ENCODE data around the gene ARL14EPL.

ARL14EPL gene

GRCh38 chr5:116032094-116032517 lies at the start of gene ARL14EPL:
TSS of gene ARL14EPL (plus strand) at chr5:116032472. CDS start at chr5:116051466, 18,994 bp downstream.
- no peak for DNase-seq (ENCODE audit: low read depth in 1 of 2, low spot score in 1 of 2)

GRCh38 chr5:115983519-115983918 lies 48.8 kb upstream of the ARL14EPL start:
- no peak for DNase-seq (ENCODE audit: low read depth in 1 of 2, low spot score in 1 of 2)

- no peak for DNase-seq (ENCODE audit: low read depth in 1 of 2, low spot score in 1 of 2)
Measured at GRCh38 chr5:115985802-115986757, 46.2 kb upstream of the ARL14EPL start.

- no peak for DNase-seq (ENCODE audit: low read depth in 1 of 2, low spot score in 1 of 2)
Measured at GRCh38 chr5:115988002-115988401, 44.3 kb upstream of the ARL14EPL start.

- DNase-seq (ENCODE audit: low read depth in 1 of 2, low spot score in 1 of 2), result no peak
Measured at GRCh38 chr5:115992848-115993350, 39.4 kb upstream of the ARL14EPL start.

- DNase-seq (ENCODE audit: low read depth in 1 of 2, low spot score in 1 of 2), result no peak
Measured at GRCh38 chr5:115995351-115995750, 36.9 kb upstream of the ARL14EPL start.

- no peak for DNase-seq (ENCODE audit: low read depth in 1 of 2, low spot score in 1 of 2)
Measured at GRCh38 chr5:116002116-116002906, 30.0 kb upstream of the ARL14EPL start.

- no peak for DNase-seq (ENCODE audit: low read depth in 1 of 2, low spot score in 1 of 2)
Measured at GRCh38 chr5:116004248-116004647, 28.0 kb upstream of the ARL14EPL start.

GRCh38 chr5:116009806-116010205 lies 22.5 kb upstream of the ARL14EPL start:
- no peak for DNase-seq (ENCODE audit: low read depth in 1 of 2, low spot score in 1 of 2)

- DNase-seq (ENCODE audit: low read depth in 1 of 2, low spot score in 1 of 2), result no peak
Measured at GRCh38 chr5:116011046-116011445, 21.2 kb upstream of the ARL14EPL start.

- no peak for DNase-seq (ENCODE audit: low read depth in 1 of 2, low spot score in 1 of 2)
Measured at GRCh38 chr5:116013207-116013785, 19.0 kb upstream of the ARL14EPL start.

- DNase-seq (ENCODE audit: low read depth in 1 of 2, low spot score in 1 of 2), result no peak
Measured at GRCh38 chr5:116013936-116014335, 18.3 kb upstream of the ARL14EPL start.

GRCh38 chr5:116023619-116024018 lies 8.7 kb upstream of the ARL14EPL start:
- DNase-seq (ENCODE audit: low read depth in 1 of 2, low spot score in 1 of 2), result no peak

- no peak for DNase-seq (ENCODE audit: low read depth in 1 of 2, low spot score in 1 of 2)
Measured at GRCh38 chr5:116025866-116026265, 6.4 kb upstream of the ARL14EPL start.

GRCh38 chr5:116032991-116033390 lies 719 bp downstream of the ARL14EPL start:
- no peak for DNase-seq (ENCODE audit: low read depth in 1 of 2, low spot score in 1 of 2)

GRCh38 chr5:116035123-116035522 lies 2.9 kb downstream of the ARL14EPL start:
- DNase-seq (ENCODE audit: low read depth in 1 of 2, low spot score in 1 of 2), result no peak

GRCh38 chr5:116037236-116037822 lies 5.1 kb downstream of the ARL14EPL start:
- no peak for DNase-seq (ENCODE audit: low read depth in 1 of 2, low spot score in 1 of 2)

- no peak for DNase-seq (ENCODE audit: low read depth in 1 of 2, low spot score in 1 of 2)
Measured at GRCh38 chr5:116038817-116039216, 6.5 kb downstream of the ARL14EPL start.

GRCh38 chr5:116042375-116042774 lies 10.1 kb downstream of the ARL14EPL start:
- no peak for DNase-seq (ENCODE audit: low read depth in 1 of 2, low spot score in 1 of 2)

GRCh38 chr5:116044073-116044472 lies 11.8 kb downstream of the ARL14EPL start:
- no peak for DNase-seq (ENCODE audit: low read depth in 1 of 2, low spot score in 1 of 2)

GRCh38 chr5:116045821-116046220 lies 13.5 kb downstream of the ARL14EPL start:
- DNase-seq (ENCODE audit: low read depth in 1 of 2, low spot score in 1 of 2), result no peak
